ENCODE data around the gene PRKAG3.

- TF ChIP-seq CTCF (IDR thresholded peaks at IDR 0.05) (no peak), POLR2A (IDR thresholded peaks at IDR 0.05) (no peak)
Observed at GRCh38 chr2:218867900-218868299, 36.3 kb upstream of the PRKAG3 start.
